ENCODE data around the gene FOXK1.

The FOXK1 gene

DNA sequence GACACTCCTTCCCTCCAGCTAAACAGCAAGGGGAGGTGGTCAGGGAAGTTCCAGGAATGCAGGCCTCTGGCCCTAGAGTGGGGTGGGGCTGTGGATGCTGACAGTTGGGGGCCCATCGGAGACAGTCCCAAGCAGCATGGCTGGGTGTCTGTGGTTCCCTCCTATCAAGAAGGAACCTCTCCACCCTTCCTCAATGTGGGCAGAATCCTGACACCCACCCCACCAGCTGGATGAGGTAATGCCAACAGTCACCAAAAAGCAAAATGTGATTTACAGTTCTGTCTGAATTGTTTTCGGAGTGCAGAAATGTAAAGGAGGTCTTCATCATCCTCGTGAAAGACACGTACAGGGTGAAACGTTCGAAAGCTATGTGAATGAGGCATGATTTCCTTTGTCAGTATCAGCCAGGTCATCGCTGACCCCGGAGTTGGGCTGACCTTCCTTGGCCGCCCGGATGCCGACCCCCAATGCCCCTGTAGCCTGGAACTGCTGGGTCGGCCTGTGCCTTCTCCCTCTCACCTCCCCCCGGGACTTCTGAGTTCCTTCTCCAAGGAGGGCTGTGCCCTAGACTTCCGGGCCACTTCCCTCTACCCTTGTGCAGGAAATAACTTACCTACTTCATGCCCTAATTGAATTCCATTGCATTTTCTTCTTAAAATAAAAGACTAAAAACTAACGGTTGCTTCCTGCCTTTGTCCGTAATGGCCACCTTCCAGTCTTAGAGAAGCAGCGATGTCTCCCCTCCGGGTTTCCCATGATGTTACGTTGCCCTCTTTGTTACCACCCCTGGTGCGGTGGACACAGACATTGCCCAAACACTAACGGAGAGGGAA lies 24.5 kb downstream of the FOXK1 start:
- TF ChIP-seq, protein P1, sequence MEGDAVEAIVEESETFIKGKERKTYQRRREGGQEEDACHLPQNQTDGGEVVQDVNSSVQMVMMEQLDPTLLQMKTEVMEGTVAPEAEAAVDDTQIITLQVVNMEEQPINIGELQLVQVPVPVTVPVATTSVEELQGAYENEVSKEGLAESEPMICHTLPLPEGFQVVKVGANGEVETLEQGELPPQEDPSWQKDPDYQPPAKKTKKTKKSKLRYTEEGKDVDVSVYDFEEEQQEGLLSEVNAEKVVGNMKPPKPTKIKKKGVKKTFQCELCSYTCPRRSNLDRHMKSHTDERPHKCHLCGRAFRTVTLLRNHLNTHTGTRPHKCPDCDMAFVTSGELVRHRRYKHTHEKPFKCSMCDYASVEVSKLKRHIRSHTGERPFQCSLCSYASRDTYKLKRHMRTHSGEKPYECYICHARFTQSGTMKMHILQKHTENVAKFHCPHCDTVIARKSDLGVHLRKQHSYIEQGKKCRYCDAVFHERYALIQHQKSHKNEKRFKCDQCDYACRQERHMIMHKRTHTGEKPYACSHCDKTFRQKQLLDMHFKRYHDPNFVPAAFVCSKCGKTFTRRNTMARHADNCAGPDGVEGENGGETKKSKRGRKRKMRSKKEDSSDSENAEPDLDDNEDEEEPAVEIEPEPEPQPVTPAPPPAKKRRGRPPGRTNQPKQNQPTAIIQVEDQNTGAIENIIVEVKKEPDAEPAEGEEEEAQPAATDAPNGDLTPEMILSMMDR (IDR thresholded peaks at IDR 0.05; ENCODE audit: low read depth, low read length), result no peak
- no peaks in the 10 kb centered on the region for H3K9me3 ChIP-seq (ENCODE audit: severe bottlenecking)
- no peaks in the 10 kb centered on the region for H3K27me3 ChIP-seq (ENCODE audit: insufficient read depth, low read depth, severe bottlenecking)
- H3K36me3 ChIP-seq, result peaks cover 5% of the 10 kb centered on the region; the same call in 1 of the 2 replicates
- DNase-seq, result no peak
- no peak overlapping the region for H3K27ac ChIP-seq
- H3K4me3 ChIP-seq (ENCODE audit: low read depth, low read length), result no peak overlapping the region

DNA sequence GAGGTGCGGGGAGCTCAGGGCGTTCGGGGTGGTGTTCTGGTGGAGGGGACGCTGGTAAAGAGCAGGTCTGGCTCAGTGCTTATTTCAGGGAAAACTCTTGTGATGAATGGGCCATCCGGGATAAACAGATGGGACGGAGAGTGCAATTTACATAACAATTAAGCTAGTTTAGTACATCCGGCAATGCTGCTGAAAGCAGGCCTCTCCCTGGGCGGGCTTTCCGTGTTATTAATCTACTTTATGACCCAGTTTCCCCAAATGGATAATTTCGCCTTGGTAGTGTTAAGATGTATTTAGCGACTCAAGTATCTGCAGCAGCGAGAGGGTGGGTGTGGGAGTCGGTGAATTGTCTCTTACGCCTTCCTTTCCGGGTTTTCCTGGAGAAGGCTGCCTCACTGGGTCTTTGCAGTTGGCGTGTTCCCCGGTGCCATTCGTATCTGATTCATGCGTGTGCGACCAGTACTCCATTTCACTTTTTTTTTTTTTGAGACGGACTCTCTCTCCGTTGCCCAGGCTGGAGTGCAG lies 25.2 kb downstream of the FOXK1 start:
- Histone ChIP-seq H3K9me3 (ENCODE audit: severe bottlenecking) (no peaks in the 10 kb centered on the region), H3K36me3 (peaks cover 5% of the 10 kb centered on the region; the same call in 1 of the 2 replicates), H3K27ac (no peak overlapping the region), H3K4me3 (ENCODE audit: low read depth, low read length) (no peak overlapping the region), H3K27me3 (ENCODE audit: insufficient read depth, low read depth, severe bottlenecking) (no peaks in the 10 kb centered on the region)
- DNase-seq, result no peak
- TF ChIP-seq, protein P1 (IDR thresholded peaks at IDR 0.05; ENCODE audit: low read depth, low read length), result no peak

DNA sequence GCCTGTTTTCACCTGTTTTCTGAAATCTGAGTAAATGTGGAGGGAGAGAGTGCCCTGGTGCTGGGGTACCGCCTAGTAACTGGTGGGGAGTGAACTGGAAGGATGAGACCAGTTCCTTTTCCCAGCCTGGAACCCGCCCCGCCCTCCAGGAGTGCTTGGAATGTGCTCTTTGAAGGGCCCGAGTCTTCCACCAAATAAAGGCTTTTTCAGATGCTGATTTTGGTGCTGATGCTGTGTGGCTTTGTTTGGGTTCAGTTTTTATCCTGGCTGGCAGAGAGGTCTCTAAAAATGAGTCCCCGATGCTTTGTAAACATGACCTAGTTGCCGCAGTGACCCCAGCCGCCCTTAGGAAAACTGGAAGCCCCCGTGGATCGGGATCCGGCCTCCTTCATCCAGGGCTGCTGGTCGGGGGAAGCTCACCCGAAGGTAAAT lies 25.9 kb downstream of the FOXK1 start:
- TF ChIP-seq, protein P1 (IDR thresholded peaks at IDR 0.05; ENCODE audit: low read depth, low read length), result no peak
- H3K4me3 ChIP-seq (ENCODE audit: low read depth, low read length), result no peak overlapping the region
- H3K27ac ChIP-seq, result no peak overlapping the region
- no peaks in the 10 kb centered on the region for H3K9me3 ChIP-seq (ENCODE audit: severe bottlenecking)
- H3K27me3 ChIP-seq (ENCODE audit: insufficient read depth, low read depth, severe bottlenecking), result no peaks in the 10 kb centered on the region
- no peak for DNase-seq
- H3K36me3 ChIP-seq, result peaks cover 5% of the 10 kb centered on the region; the same call in 1 of the 2 replicates

DNA sequence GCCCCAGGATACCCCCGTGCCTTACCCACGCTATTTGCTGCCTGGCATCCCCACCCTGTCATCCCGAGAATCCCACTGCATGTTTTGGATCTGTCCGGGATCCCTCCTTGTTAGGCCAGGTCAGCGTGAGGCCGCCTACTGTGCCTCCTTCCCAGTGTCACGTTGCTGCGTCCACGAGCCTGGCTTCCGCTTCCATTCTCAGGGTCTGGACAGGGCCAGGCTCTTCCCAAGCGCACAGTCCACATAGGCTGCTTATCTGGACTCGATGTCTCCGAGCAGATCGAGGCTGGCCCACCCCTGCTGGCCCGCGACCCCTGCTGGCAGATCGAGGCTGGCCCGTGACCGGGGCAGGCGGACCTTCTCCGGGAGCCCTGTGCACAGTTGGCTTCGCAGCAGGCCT lies 27.1 kb downstream of the FOXK1 start:
- H3K27me3 ChIP-seq (ENCODE audit: insufficient read depth, low read depth, severe bottlenecking), result no peaks in the 10 kb centered on the region
- no peaks in the 10 kb centered on the region for H3K9me3 ChIP-seq (ENCODE audit: severe bottlenecking)
- no peak for DNase-seq
- no peak overlapping the region for H3K27ac ChIP-seq
- H3K4me3 ChIP-seq (ENCODE audit: low read depth, low read length), result no peak overlapping the region
- H3K36me3 ChIP-seq, result peaks cover 5% of the 10 kb centered on the region; the same call in 1 of the 2 replicates
- TF ChIP-seq, protein P1 (IDR thresholded peaks at IDR 0.05; ENCODE audit: low read depth, low read length), result no peak

DNA sequence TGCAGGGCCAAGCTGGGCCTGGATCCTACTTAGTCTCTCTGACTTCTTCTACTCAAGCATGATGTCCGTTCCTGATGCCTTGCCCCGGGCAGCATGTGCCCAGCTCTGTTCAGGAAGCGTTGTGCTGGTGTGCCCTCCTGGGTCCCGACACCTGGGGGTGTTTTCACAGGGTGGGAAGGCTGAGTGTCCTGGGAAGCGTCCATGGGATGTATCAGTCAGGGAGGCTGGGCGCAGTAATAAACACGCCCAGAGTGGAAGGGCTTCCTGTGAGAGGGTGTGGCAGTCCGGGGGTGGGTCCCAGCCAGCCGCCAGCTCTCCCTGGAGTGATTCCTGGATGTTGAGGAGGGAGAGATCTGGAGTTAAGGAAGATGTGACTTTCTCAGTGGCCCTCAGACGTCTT lies 29.0 kb downstream of the FOXK1 start:
- DNase-seq, result no peak
- no peaks in the 10 kb centered on the region for H3K27me3 ChIP-seq (ENCODE audit: insufficient read depth, low read depth, severe bottlenecking)
- H3K4me3 ChIP-seq (ENCODE audit: low read depth, low read length), result no peak overlapping the region
- H3K36me3 ChIP-seq, result peaks cover 5% of the 10 kb centered on the region; the same call in 1 of the 2 replicates
- no peak overlapping the region for H3K27ac ChIP-seq
- no peaks in the 10 kb centered on the region for H3K9me3 ChIP-seq (ENCODE audit: severe bottlenecking)
- TF ChIP-seq, protein P1 (IDR thresholded peaks at IDR 0.05; ENCODE audit: low read depth, low read length), result no peak
